Measurements from ENCODE around the gene PCSK5.

The PCSK5 gene

GRCh38 chr9:76249309-76249708 lies 358.8 kb downstream of the PCSK5 start:
- H4K91ac ChIP-seq (ENCODE audit: low read length): no peak overlapping the region
- H2BK120ac ChIP-seq (ENCODE audit: low read depth, low read length): no peak overlapping the region
- no peak overlapping the region for H2BK12ac ChIP-seq (ENCODE audit: low read length in 2 of 2)
- H3K14ac ChIP-seq (ENCODE audit: low read length in 2 of 2): no peak overlapping the region
- H2AFZ ChIP-seq (ENCODE audit: low read depth, low read length): no peak overlapping the region
- H2BK5ac ChIP-seq (ENCODE audit: low read depth, low read length, poor library complexity, severe bottlenecking): no peak overlapping the region
- H3K4me2 ChIP-seq (ENCODE audit: low read length, poor library complexity, severe bottlenecking): no peak overlapping the region
- H4K8ac ChIP-seq (ENCODE audit: low read length): no peak overlapping the region
- H2BK15ac ChIP-seq (ENCODE audit: low read depth, poor library complexity, severe bottlenecking): no peak overlapping the region
- no peak overlapping the region for H2AK5ac ChIP-seq (ENCODE audit: low read length, severe bottlenecking)
- no peak overlapping the region for H3K4ac ChIP-seq (ENCODE audit: low read depth in 1 of 2, low read length in 2 of 2)
- H3K27ac ChIP-seq (ENCODE audit: low read length, poor library complexity, severe bottlenecking): no peak overlapping the region
- H3K9me3 ChIP-seq (ENCODE audit: control insufficient read depth, low read length): no peaks in the 10 kb centered on the region
- H3K36me3 ChIP-seq (ENCODE audit: control insufficient read depth in 1 of 2, insufficient read depth in 2 of 2, low read depth in 1 of 2, low read length in 2 of 2): no peaks in the 10 kb centered on the region
- H3K4me3 ChIP-seq (ENCODE audit: insufficient read depth in 1 of 2, low read depth in 1 of 2, low read length in 2 of 2): no peak overlapping the region
- H3K18ac ChIP-seq (ENCODE audit: low read depth in 1 of 2, low read length in 2 of 2): no peak overlapping the region
- DNase-seq: no peak
- H3K79me1 ChIP-seq (replicated peaks; ENCODE audit: low read length, poor library complexity, severe bottlenecking): no peaks in the 10 kb centered on the region
- no peaks in the 10 kb centered on the region for H3K4me1 ChIP-seq (ENCODE audit: control insufficient read depth, insufficient read depth, low read depth, low read length)
- H3K23ac ChIP-seq (ENCODE audit: low read length in 2 of 2): no peak overlapping the region
- peaks cover 0 to 3% of the 10 kb centered on the region in 2 experiments for H3K27me3 ChIP-seq (ENCODE audit: control insufficient read depth in 1 of 2, insufficient read depth in 1 of 2, low read length in 2 of 2)
- no peak overlapping the region for H3K9ac ChIP-seq (ENCODE audit: low read length)

- H3K4ac ChIP-seq (ENCODE audit: low read depth in 1 of 2, low read length in 2 of 2): no peak overlapping the region
- no peak overlapping the region for H2AFZ ChIP-seq (ENCODE audit: low read depth, low read length)
- no peak overlapping the region for H2BK12ac ChIP-seq (ENCODE audit: low read length in 2 of 2)
- H3K27me3 ChIP-seq (ENCODE audit: control insufficient read depth in 1 of 2, insufficient read depth in 1 of 2, low read length in 2 of 2): peaks cover 9 to 10% of the 10 kb centered on the region in 2 experiments
- no peak overlapping the region for H3K18ac ChIP-seq (ENCODE audit: low read depth in 1 of 2, low read length in 2 of 2)
- no peak overlapping the region for H4K8ac ChIP-seq (ENCODE audit: low read length)
- H3K36me3 ChIP-seq (ENCODE audit: control insufficient read depth in 1 of 2, insufficient read depth in 2 of 2, low read depth in 1 of 2, low read length in 2 of 2): no peaks in the 10 kb centered on the region
- 85% methylated on average over 12 of the region's 12 CpGs for WGBS
- H4K91ac ChIP-seq (ENCODE audit: low read length): no peak overlapping the region
- H3K27ac ChIP-seq (ENCODE audit: low read length, poor library complexity, severe bottlenecking): no peak overlapping the region
- no peak overlapping the region for H2BK5ac ChIP-seq (ENCODE audit: low read depth, low read length, poor library complexity, severe bottlenecking)
- H3K9me3 ChIP-seq (ENCODE audit: control insufficient read depth, low read length): no peaks in the 10 kb centered on the region
- no peak overlapping the region for H2BK15ac ChIP-seq (ENCODE audit: low read depth, poor library complexity, severe bottlenecking)
- peak overlapping the region; percentile 68 for H3K9ac ChIP-seq (ENCODE audit: low read length)
- H2AK5ac ChIP-seq (ENCODE audit: low read length, severe bottlenecking): no peak overlapping the region
- no peak overlapping the region for H3K14ac ChIP-seq (ENCODE audit: low read length in 2 of 2)
- H3K23ac ChIP-seq (ENCODE audit: low read length in 2 of 2): no peak overlapping the region
- peak; percentile 73 for DNase-seq
- H3K4me3 ChIP-seq (ENCODE audit: insufficient read depth in 1 of 2, low read depth in 1 of 2, low read length in 2 of 2): peak overlapping the region in 1 of 2 experiments; percentile 57
- no peak overlapping the region for H3K4me2 ChIP-seq (ENCODE audit: low read length, poor library complexity, severe bottlenecking)
- no peaks in the 10 kb centered on the region for H3K4me1 ChIP-seq (ENCODE audit: control insufficient read depth, insufficient read depth, low read depth, low read length)
- H3K79me1 ChIP-seq (replicated peaks; ENCODE audit: low read length, poor library complexity, severe bottlenecking): no peaks in the 10 kb centered on the region
- H2BK120ac ChIP-seq (ENCODE audit: low read depth, low read length): no peak overlapping the region
Measured at GRCh38 chr9:76255781-76256455, 365.4 kb downstream of the PCSK5 start.

- Histone ChIP-seq H3K9me3 (ENCODE audit: control insufficient read depth, low read length) (no peaks in the 10 kb centered on the region), H3K9ac (ENCODE audit: low read length) (no peak overlapping the region), H3K4me2 (ENCODE audit: low read length, poor library complexity, severe bottlenecking) (no peak overlapping the region), H3K79me1 (replicated peaks; ENCODE audit: low read length, poor library complexity, severe bottlenecking) (no peaks in the 10 kb centered on the region), H3K14ac (ENCODE audit: low read length in 2 of 2) (no peak overlapping the region), H2AFZ (ENCODE audit: low read depth, low read length) (no peak overlapping the region), H3K36me3 (ENCODE audit: control insufficient read depth in 1 of 2, insufficient read depth in 2 of 2, low read depth in 1 of 2, low read length in 2 of 2) (no peaks in the 10 kb centered on the region), H3K23ac (ENCODE audit: low read length in 2 of 2) (no peak overlapping the region), H2BK15ac (ENCODE audit: low read depth, poor library complexity, severe bottlenecking) (no peak overlapping the region), H3K4me3 (ENCODE audit: insufficient read depth in 1 of 2, low read depth in 1 of 2, low read length in 2 of 2) (peak overlapping the region in 1 of 2 experiments; percentile 30), H2BK120ac (ENCODE audit: low read depth, low read length) (no peak overlapping the region), H3K4ac (ENCODE audit: low read depth in 1 of 2, low read length in 2 of 2) (no peak overlapping the region), H4K91ac (ENCODE audit: low read length) (no peak overlapping the region), H4K8ac (ENCODE audit: low read length) (no peak overlapping the region), H2AK5ac (ENCODE audit: low read length, severe bottlenecking) (no peak overlapping the region), H3K27ac (ENCODE audit: low read length, poor library complexity, severe bottlenecking) (no peak overlapping the region), H3K27me3 (ENCODE audit: control insufficient read depth in 1 of 2, insufficient read depth in 1 of 2, low read length in 2 of 2) (peaks cover 9 to 10% of the 10 kb centered on the region in 2 experiments), H3K4me1 (ENCODE audit: control insufficient read depth, insufficient read depth, low read depth, low read length) (no peaks in the 10 kb centered on the region), H2BK5ac (ENCODE audit: low read depth, low read length, poor library complexity, severe bottlenecking) (no peak overlapping the region), H2BK12ac (ENCODE audit: low read length in 2 of 2) (no peak overlapping the region), H3K18ac (ENCODE audit: low read depth in 1 of 2, low read length in 2 of 2) (no peak overlapping the region)
- no peak for DNase-seq
- 94% methylated on average over 7 of the region's 7 CpGs for whole genome bisulfite sequencing
Measured at GRCh38 chr9:76257311-76257710, 366.8 kb downstream of the PCSK5 start.

- Histone ChIP-seq H3K4ac (ENCODE audit: low read depth in 1 of 2, low read length in 2 of 2) (no peak overlapping the region), H3K36me3 (ENCODE audit: control insufficient read depth in 1 of 2, insufficient read depth in 2 of 2, low read depth in 1 of 2, low read length in 2 of 2) (no peaks in the 10 kb centered on the region), H3K27me3 (ENCODE audit: control insufficient read depth in 1 of 2, insufficient read depth in 1 of 2, low read length in 2 of 2) (no peaks in the 10 kb centered on the region), H2BK12ac (ENCODE audit: low read length in 2 of 2) (no peak overlapping the region), H3K4me3 (ENCODE audit: insufficient read depth in 1 of 2, low read depth in 1 of 2, low read length in 2 of 2) (no peak overlapping the region), H3K9ac (ENCODE audit: low read length) (no peak overlapping the region), H3K9me3 (ENCODE audit: control insufficient read depth, low read length) (peaks cover 6% of the 10 kb centered on the region), H3K23ac (ENCODE audit: low read length in 2 of 2) (no peak overlapping the region), H4K91ac (ENCODE audit: low read length) (no peak overlapping the region), H3K14ac (ENCODE audit: low read length in 2 of 2) (no peak overlapping the region), H2BK5ac (ENCODE audit: low read depth, low read length, poor library complexity, severe bottlenecking) (no peak overlapping the region), H3K4me2 (ENCODE audit: low read length, poor library complexity, severe bottlenecking) (no peak overlapping the region), H2AFZ (ENCODE audit: low read depth, low read length) (no peak overlapping the region), H2BK15ac (ENCODE audit: low read depth, poor library complexity, severe bottlenecking) (no peak overlapping the region), H2AK5ac (ENCODE audit: low read length, severe bottlenecking) (no peak overlapping the region), H3K18ac (ENCODE audit: low read depth in 1 of 2, low read length in 2 of 2) (no peak overlapping the region), H3K79me1 (replicated peaks; ENCODE audit: low read length, poor library complexity, severe bottlenecking) (no peaks in the 10 kb centered on the region), H2BK120ac (ENCODE audit: low read depth, low read length) (no peak overlapping the region), H3K27ac (ENCODE audit: low read length, poor library complexity, severe bottlenecking) (no peak overlapping the region), H4K8ac (ENCODE audit: low read length) (no peak overlapping the region), H3K4me1 (ENCODE audit: control insufficient read depth, insufficient read depth, low read depth, low read length) (no peaks in the 10 kb centered on the region)
- WGBS: 92% methylated on average over 1 of the region's 1 CpG
- DNase-seq: no peak
Measured at GRCh38 chr9:76266649-76267283, 376.3 kb downstream of the PCSK5 start.
